Fibroblast of skin of left biceps (primary cell): ENCODE measurements around the gene RNASEH1.
"Not testable (repeated sequence)": the region's sequence is repeated elsewhere in the genome, so short reads cannot be mapped to it uniquely, and the experiment has no call there.

Source experiments
- DNase-seq, 2 experiments: peaks; one replicate each; pipeline ENCODE4 v3.0.0-alpha.2; 2013; ENCODE audit warnings: low read depth in 2 of 2

Gene RNASEH1

GRCh38 chr2:3519255-3520205 is 38.6 kb downstream of the RNASEH1 start, which contains the start of gene ADI1:
TSS of gene ADI1 (minus strand) at chr2:3519531. CDS start at chr2:3519487, 44 bp downstream.
- peak; percentile 41 to 52 for DNase-seq

- DNase-seq: peak; percentile 91 to 93
Observed at GRCh38 chr2:3518496-3519254, 39.5 kb downstream of the RNASEH1 start.

- DNase-seq: no peak
Observed at GRCh38 chr2:3517948-3518495, 40.1 kb downstream of the RNASEH1 start.

GRCh38 chr2:3516831-3517230 is 41.3 kb downstream of the RNASEH1 start:
- no peak for DNase-seq

GRCh38 chr2:3515438-3515837 is 42.7 kb downstream of the RNASEH1 start:
- not testable (repeated sequence) for DNase-seq

GRCh38 chr2:3513026-3513810 is 44.9 kb downstream of the RNASEH1 start:
- no peak for DNase-seq

- DNase-seq: no peak
Observed at GRCh38 chr2:3512086-3512485, 46.0 kb downstream of the RNASEH1 start.

GRCh38 chr2:3505771-3506170 is 52.4 kb downstream of the RNASEH1 start:
- DNase-seq: no peak

GRCh38 chr2:3504741-3505140 is 53.4 kb downstream of the RNASEH1 start:
- no peak for DNase-seq

- no peak for DNase-seq
Observed at GRCh38 chr2:3503483-3503882, 54.6 kb downstream of the RNASEH1 start.

- no peak for DNase-seq
Observed at GRCh38 chr2:3503046-3503445, 55.1 kb downstream of the RNASEH1 start.

GRCh38 chr2:3500326-3500899 is 57.7 kb downstream of the RNASEH1 start:
- no peak for DNase-seq

- DNase-seq: no peak
Observed at GRCh38 chr2:3498783-3499394, 59.2 kb downstream of the RNASEH1 start.

GRCh38 chr2:3496708-3497080 is 61.4 kb downstream of the RNASEH1 start:
- not testable (repeated sequence) for DNase-seq
